HUES48 (cell line): ENCODE measurements around the gene TRMO.

Experiments
- H3K27ac ChIP-seq: one replicate; pipeline ENCODE4 v1.7.0; 2013; ENCODE audit warnings: low read depth, low read length, inconsistent platforms
- H3K27me3 ChIP-seq: 2 replicates; pipeline ENCODE4 v1.6.1; 2013; ENCODE audit warnings: mild to moderate bottlenecking, low read length; ENCODE audit not compliant: control insufficient read depth, insufficient read depth
- H3K36me3 ChIP-seq: 2 replicates; pipeline ENCODE4 v1.6.1; 2013; ENCODE audit warnings: low read length; ENCODE audit not compliant: control insufficient read depth, insufficient read depth
- H3K4me1 ChIP-seq: 2 replicates; pipeline ENCODE4 v1.6.1; 2013; ENCODE audit warnings: mild to moderate bottlenecking, low read length; ENCODE audit not compliant: control insufficient read depth, insufficient read depth
- H3K4me3 ChIP-seq: 2 replicates; pipeline ENCODE4 v1.5.1; 2013; ENCODE audit warnings: mild to moderate bottlenecking, low read depth, low read length
- H3K9ac ChIP-seq: 2 replicates; pipeline ENCODE4 v1.6.1; 2013; ENCODE audit warnings: mild to moderate bottlenecking, low read depth, low read length, moderate library complexity
- H3K9me3 ChIP-seq: 2 replicates; pipeline ENCODE4 v1.6.1; 2013; ENCODE audit warnings: low read length; ENCODE audit not compliant: control insufficient read depth, insufficient read depth

The TRMO gene

GRCh38 chr9:97859346-97859745, 63.0 kb downstream of the TRMO start:
- H3K27me3 ChIP-seq, result peaks cover 99% of the 10 kb centered on the region
- no peaks in the 10 kb centered on the region for H3K9me3 ChIP-seq
- H3K4me3 ChIP-seq, result no peak overlapping the region
- H3K9ac ChIP-seq, result no peak overlapping the region
- H3K27ac ChIP-seq, result no peak overlapping the region
- peaks cover 23% of the 10 kb centered on the region for H3K4me1 ChIP-seq
- H3K36me3 ChIP-seq, result no peaks in the 10 kb centered on the region

- H3K9ac ChIP-seq, result no peak overlapping the region
- no peaks in the 10 kb centered on the region for H3K9me3 ChIP-seq
- H3K27me3 ChIP-seq, result peaks cover 100% of the 10 kb centered on the region
- no peaks in the 10 kb centered on the region for H3K36me3 ChIP-seq
- H3K4me1 ChIP-seq, result peaks cover 23% of the 10 kb centered on the region
- no peak overlapping the region for H3K27ac ChIP-seq
- H3K4me3 ChIP-seq, result no peak overlapping the region
Observed at GRCh38 chr9:97858826-97859225, 63.5 kb downstream of the TRMO start.

DNA sequence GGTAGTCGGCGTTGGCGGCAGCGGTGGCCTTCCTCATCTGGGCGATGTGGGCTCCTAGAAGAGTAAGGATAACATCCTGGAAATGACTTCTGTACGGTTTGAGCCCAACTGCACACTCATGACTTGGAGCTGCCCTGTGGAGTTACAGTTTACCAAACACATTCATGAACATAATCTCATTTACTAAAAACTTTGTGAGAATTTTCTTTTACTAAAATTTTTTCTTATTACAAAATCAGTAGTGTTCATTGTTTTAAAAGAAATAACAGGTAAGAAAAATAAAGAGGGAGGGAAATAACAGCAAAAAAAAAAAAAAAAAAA, 63.9 kb downstream of the TRMO start:
- Histone ChIP-seq H3K4me1 (peaks cover 23% of the 10 kb centered on the region), H3K9ac (no peak overlapping the region), H3K27ac (no peak overlapping the region), H3K27me3 (peaks cover 100% of the 10 kb centered on the region), H3K36me3 (no peaks in the 10 kb centered on the region), H3K4me3 (no peak overlapping the region), H3K9me3 (no peaks in the 10 kb centered on the region)

- H3K9me3 ChIP-seq, result no peaks in the 10 kb centered on the region
- peaks cover 100% of the 10 kb centered on the region for H3K27me3 ChIP-seq
- H3K4me1 ChIP-seq, result peaks cover 23% of the 10 kb centered on the region
- 0 out of 2 replicates have a peak overlapping the region, but pooled peaks have one; percentile 19 for H3K4me3 ChIP-seq
- no peak overlapping the region for H3K9ac ChIP-seq
- H3K36me3 ChIP-seq, result no peaks in the 10 kb centered on the region
- H3K27ac ChIP-seq, result no peak overlapping the region
Observed at GRCh38 chr9:97857606-97858392, 64.5 kb downstream of the TRMO start.

DNA sequence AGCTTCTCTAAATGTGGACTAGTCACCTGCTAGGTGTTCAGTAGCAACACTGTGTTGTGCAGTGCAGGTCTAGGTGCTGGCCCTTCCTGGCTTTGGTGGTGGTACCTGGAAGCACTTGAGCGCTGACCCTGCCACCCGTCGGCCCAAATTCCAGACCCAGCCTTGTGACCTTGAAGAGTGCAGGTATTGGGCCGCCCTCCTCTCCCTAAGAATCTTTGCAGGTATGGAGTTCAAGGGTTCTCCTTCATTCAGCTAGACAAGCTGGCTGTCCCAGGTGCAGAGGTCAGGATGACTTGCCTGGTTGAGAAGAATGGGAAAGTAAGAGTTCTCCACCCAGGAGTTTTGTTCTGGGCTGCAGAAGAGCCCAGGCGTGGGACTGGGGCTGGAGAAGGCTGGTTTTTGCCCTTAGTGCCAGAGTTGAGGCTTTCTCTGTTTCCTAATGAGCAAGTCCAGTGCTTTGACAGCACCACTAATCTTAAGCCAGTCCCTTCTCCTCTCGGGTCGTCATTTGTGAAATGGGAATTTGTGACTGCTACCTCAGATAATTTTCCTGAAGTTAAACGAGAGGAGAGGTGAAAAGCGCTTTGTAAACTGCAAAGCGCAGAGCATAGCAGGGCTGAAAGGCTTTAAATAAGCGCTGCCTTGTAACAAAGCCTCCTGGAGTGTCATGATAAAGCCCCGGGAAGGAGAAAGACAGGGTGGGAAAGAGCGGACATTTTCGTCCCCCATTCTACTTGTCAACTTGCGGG, 65.3 kb downstream of the TRMO start:
- H3K27ac ChIP-seq, result no peak overlapping the region
- 0 out of 2 replicates have a peak overlapping the region, but pooled peaks have one; percentile 19 for H3K4me3 ChIP-seq
- H3K4me1 ChIP-seq, result peaks cover 23% of the 10 kb centered on the region
- no peak overlapping the region for H3K9ac ChIP-seq
- no peaks in the 10 kb centered on the region for H3K9me3 ChIP-seq
- H3K27me3 ChIP-seq, result peaks cover 100% of the 10 kb centered on the region
- H3K36me3 ChIP-seq, result no peaks in the 10 kb centered on the region

GRCh38 chr9:97855899-97856298, 66.4 kb downstream of the TRMO start:
- H3K9me3 ChIP-seq, result no peaks in the 10 kb centered on the region
- peaks cover 100% of the 10 kb centered on the region for H3K27me3 ChIP-seq
- H3K4me3 ChIP-seq, result no peak overlapping the region
- H3K27ac ChIP-seq, result no peak overlapping the region
- H3K9ac ChIP-seq, result no peak overlapping the region
- no peaks in the 10 kb centered on the region for H3K36me3 ChIP-seq
- peaks cover 25% of the 10 kb centered on the region for H3K4me1 ChIP-seq

DNA sequence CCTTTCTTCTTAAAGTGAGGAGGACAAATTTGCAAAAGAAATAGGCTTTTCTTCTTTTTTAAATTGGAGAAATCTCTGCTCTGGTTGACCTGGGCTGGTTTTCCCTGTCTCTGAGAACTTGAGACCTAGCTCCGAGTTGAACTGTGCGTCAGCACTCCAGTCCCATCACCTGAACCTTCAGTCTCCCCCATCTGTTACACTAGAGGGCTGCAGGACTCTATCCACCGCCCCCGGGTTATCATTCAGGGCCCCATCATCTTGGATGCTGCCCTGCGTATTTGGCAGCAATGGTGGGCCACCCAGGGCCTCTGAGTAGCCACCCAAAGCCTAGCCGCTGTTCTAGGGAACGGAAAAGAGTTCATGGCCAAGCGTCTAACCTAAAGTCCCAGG, 66.8 kb downstream of the TRMO start:
- Histone ChIP-seq H3K9ac (no peak overlapping the region), H3K27ac (no peak overlapping the region), H3K27me3 (peaks cover 100% of the 10 kb centered on the region), H3K9me3 (no peaks in the 10 kb centered on the region), H3K4me3 (no peak overlapping the region), H3K36me3 (no peaks in the 10 kb centered on the region), H3K4me1 (peaks cover 25% of the 10 kb centered on the region)

- Histone ChIP-seq H3K27me3 (peaks cover 100% of the 10 kb centered on the region), H3K36me3 (no peaks in the 10 kb centered on the region), H3K4me1 (peaks cover 25% of the 10 kb centered on the region), H3K27ac (no peak overlapping the region), H3K9ac (no peak overlapping the region), H3K9me3 (no peaks in the 10 kb centered on the region), H3K4me3 (peak overlapping the region; percentile 54; the same call in 1 of the 2 replicates)
Observed at GRCh38 chr9:97854696-97855485, 67.4 kb downstream of the TRMO start.
